ENCODE measurements around the gene RPS15. TPM values are rescaled to one million over a fixed set of nuclear protein-coding genes. Genes with fewer than 3 reads are reported as not detected.
"Not testable (repeated sequence)": the region's sequence is repeated elsewhere in the genome, so short reads cannot be mapped to it uniquely, and the experiment has no call there.

The RPS15 gene
- total RNA-seq, 4 donors from 2014 or later = 1,802 to 3,909 (median 2,793) TPM

GRCh38 chr19:1418496-1418775, 19.8 kb upstream of the RPS15 start:
- H3K4me1 ChIP-seq = peaks cover 53% of the 10 kb centered on the region
- no peak for TF ChIP-seq EP300 (IDR thresholded peaks at IDR 0.05)
- TF ChIP-seq POLR2AphosphoS5 (IDR thresholded peaks at IDR 0.05) = no peak
- TF ChIP-seq CTCF (IDR thresholded peaks at IDR 0.05) = no peak
- no peak for TF ChIP-seq POLR2A (IDR thresholded peaks at IDR 0.05)

GRCh38 chr19:1418951-1419738, 19.1 kb upstream of the RPS15 start:
- Histone ChIP-seq H3K27me3 (no peaks in the 10 kb centered on the region), H3K9me3 (no peaks in the 10 kb centered on the region), H3K36me3 (peaks cover 60% of the 10 kb centered on the region), H3K4me1 (peaks cover 49% of the 10 kb centered on the region), H3K27ac (no peak overlapping the region), H3K4me3 (no peak overlapping the region)
- no peak for DNase-seq (ENCODE audit: low spot score in 2 of 2)
- TF ChIP-seq POLR2AphosphoS5 (IDR thresholded peaks at IDR 0.05) (no peak), CTCF (IDR thresholded peaks at IDR 0.05) (no peak), POLR2A (IDR thresholded peaks at IDR 0.05) (no peak), EP300 (IDR thresholded peaks at IDR 0.05) (no peak)
- WGBS = 90% methylated on average over 15 of the region's 21 CpGs

More at GRCh38 chr19:1418496-1418775, 19.8 kb upstream of the RPS15 start:
- Histone ChIP-seq H3K27me3 (no peaks in the 10 kb centered on the region), H3K9me3 (no peaks in the 10 kb centered on the region), H3K36me3 (peaks cover 53% of the 10 kb centered on the region), H3K4me3 (no peak overlapping the region), H3K27ac (no peak overlapping the region)
- 83% methylated on average over 13 of the region's 13 CpGs for WGBS
- no peak for DNase-seq (ENCODE audit: low spot score in 2 of 2)

GRCh38 chr19:1420085-1420484, 18.1 kb upstream of the RPS15 start:
- Histone ChIP-seq H3K4me1 (peaks cover 47% of the 10 kb centered on the region), H3K36me3 (peaks cover 60% of the 10 kb centered on the region)
- not testable (repeated sequence) for H3K27me3 ChIP-seq; DNase-seq (ENCODE audit: low spot score in 2 of 2); H3K9me3 ChIP-seq; H3K27ac ChIP-seq; H3K4me3 ChIP-seq
- WGBS = 93% methylated on average over 31 of the region's 43 CpGs

- WGBS = 88% methylated on average over 15 of the region's 15 CpGs
- Histone ChIP-seq H3K4me1 (peaks cover 47% of the 10 kb centered on the region), H3K4me3 (no peak overlapping the region), H3K27ac (no peak overlapping the region), H3K27me3 (no peaks in the 10 kb centered on the region), H3K9me3 (no peaks in the 10 kb centered on the region), H3K36me3 (peaks cover 63% of the 10 kb centered on the region)
- TF ChIP-seq CTCF (IDR thresholded peaks at IDR 0.05) (no peak), POLR2A (IDR thresholded peaks at IDR 0.05) (no peak)
- no peak for DNase-seq (ENCODE audit: low spot score in 2 of 2)
These were observed 17.6 kb upstream of the RPS15 start for GRCh38 chr19:1420590-1420989.

GRCh38 chr19:1421218-1421957, 16.8 kb upstream of the RPS15 start:
- TF ChIP-seq POLR2AphosphoS5 (IDR thresholded peaks at IDR 0.05) = no peak
- no peak for TF ChIP-seq CTCF (IDR thresholded peaks at IDR 0.05)
- TF ChIP-seq EP300 (IDR thresholded peaks at IDR 0.05) = no peak
- no peak for TF ChIP-seq POLR2A (IDR thresholded peaks at IDR 0.05)
- DNase-seq (ENCODE audit: low spot score in 2 of 2) = no peak
- no peaks in the 10 kb centered on the region for H3K9me3 ChIP-seq
- H3K36me3 ChIP-seq = peaks cover 69% of the 10 kb centered on the region
- WGBS = 87% methylated on average over 15 of the region's 37 CpGs
- peaks cover 45% of the 10 kb centered on the region for H3K4me1 ChIP-seq
- H3K4me3 ChIP-seq = no peak overlapping the region
- no peak overlapping the region for H3K27ac ChIP-seq
- no peaks in the 10 kb centered on the region for H3K27me3 ChIP-seq
